ENCODE data around the gene IQCH.

Gene IQCH

GRCh38 chr15:67386947-67387346 is 132.4 kb downstream of the IQCH start:
- Histone ChIP-seq H3K4me1 (ENCODE audit: insufficient read depth, low read length, severe bottlenecking) (no peaks in the 10 kb centered on the region), H3K36me3 (ENCODE audit: insufficient read depth, low read length) (no peaks in the 10 kb centered on the region), H3K9me3 (ENCODE audit: low read length) (no peaks in the 10 kb centered on the region), H3K27ac (ENCODE audit: low read depth, low read length, poor library complexity, severe bottlenecking) (no peak overlapping the region), H3K4me3 (ENCODE audit: low read depth, low read length, poor library complexity, severe bottlenecking) (no peak overlapping the region), H3K9me2 (ENCODE audit: low read depth, low read length) (no peaks in the 10 kb centered on the region), H3F3A (ENCODE audit: insufficient read depth, low read length) (no peaks in the 10 kb centered on the region), H3K27me3 (ENCODE audit: insufficient read depth, low read length) (no peaks in the 10 kb centered on the region), H4K20me1 (ENCODE audit: insufficient read depth, low read length) (no peaks in the 10 kb centered on the region), H2AFZ (ENCODE audit: low read length) (no peak overlapping the region), H3K4me2 (ENCODE audit: low read length) (no peak overlapping the region), H3K79me2 (ENCODE audit: insufficient read depth, low read length) (no peaks in the 10 kb centered on the region), H3K9ac (ENCODE audit: low read length) (no peak overlapping the region)
- TF ChIP-seq CTCF (IDR thresholded peaks at IDR 0.05; ENCODE audit: low read length) = no peak

- no peaks in the 10 kb centered on the region for H3K9me3 ChIP-seq (ENCODE audit: low read length)
- no peak overlapping the region for H2AFZ ChIP-seq (ENCODE audit: low read length)
- no peak overlapping the region for H3K4me2 ChIP-seq (ENCODE audit: low read length)
- H3K36me3 ChIP-seq (ENCODE audit: insufficient read depth, low read length) = no peaks in the 10 kb centered on the region
- no peaks in the 10 kb centered on the region for H3K9me2 ChIP-seq (ENCODE audit: low read depth, low read length)
- no peak overlapping the region for H3K27ac ChIP-seq (ENCODE audit: low read depth, low read length, poor library complexity, severe bottlenecking)
- H3F3A ChIP-seq (ENCODE audit: insufficient read depth, low read length) = no peaks in the 10 kb centered on the region
- no peaks in the 10 kb centered on the region for H3K79me2 ChIP-seq (ENCODE audit: insufficient read depth, low read length)
- H3K9ac ChIP-seq (ENCODE audit: low read length) = no peak overlapping the region
- H4K20me1 ChIP-seq (ENCODE audit: insufficient read depth, low read length) = no peaks in the 10 kb centered on the region
- H3K27me3 ChIP-seq (ENCODE audit: insufficient read depth, low read length) = no peaks in the 10 kb centered on the region
- no peaks in the 10 kb centered on the region for H3K4me1 ChIP-seq (ENCODE audit: insufficient read depth, low read length, severe bottlenecking)
- no peak overlapping the region for H3K4me3 ChIP-seq (ENCODE audit: low read depth, low read length, poor library complexity, severe bottlenecking)
- TF ChIP-seq EZH2 (IDR thresholded peaks at IDR 0.05; ENCODE audit: borderline replicate concordance, low read length) = no peak
- no peak for TF ChIP-seq CTCF (IDR thresholded peaks at IDR 0.05; ENCODE audit: low read length)
Measured at GRCh38 chr15:67389975-67390374, 135.4 kb downstream of the IQCH start.

GRCh38 chr15:67394873-67395639 is 140.5 kb downstream of the IQCH start:
- no peaks in the 10 kb centered on the region for H3F3A ChIP-seq (ENCODE audit: insufficient read depth, low read length)
- TF ChIP-seq EZH2 (IDR thresholded peaks at IDR 0.05; ENCODE audit: borderline replicate concordance, low read length) = no peak
- TF ChIP-seq CTCF (IDR thresholded peaks at IDR 0.05; ENCODE audit: low read length) = no peak
- H3K9me3 ChIP-seq (ENCODE audit: low read length) = no peaks in the 10 kb centered on the region
- H3K4me3 ChIP-seq (ENCODE audit: low read depth, low read length, poor library complexity, severe bottlenecking) = no peak overlapping the region
- H3K36me3 ChIP-seq (ENCODE audit: insufficient read depth, low read length) = no peaks in the 10 kb centered on the region
- no peak overlapping the region for H3K9ac ChIP-seq (ENCODE audit: low read length)
- no peaks in the 10 kb centered on the region for H3K27me3 ChIP-seq (ENCODE audit: insufficient read depth, low read length)
- H3K4me1 ChIP-seq (ENCODE audit: insufficient read depth, low read length, severe bottlenecking) = no peaks in the 10 kb centered on the region
- no peaks in the 10 kb centered on the region for H3K79me2 ChIP-seq (ENCODE audit: insufficient read depth, low read length)
- no peak overlapping the region for H3K4me2 ChIP-seq (ENCODE audit: low read length)
- H3K9me2 ChIP-seq (ENCODE audit: low read depth, low read length) = no peaks in the 10 kb centered on the region
- H4K20me1 ChIP-seq (ENCODE audit: insufficient read depth, low read length) = no peaks in the 10 kb centered on the region
- no peak overlapping the region for H3K27ac ChIP-seq (ENCODE audit: low read depth, low read length, poor library complexity, severe bottlenecking)
- H2AFZ ChIP-seq (ENCODE audit: low read length) = no peak overlapping the region
